ENCODE results near the gene FPGS. TPM values are rescaled to one million over a fixed set of nuclear protein-coding genes. Genes with fewer than 3 reads are reported as not detected.
A peak's percentile ranks its signal among the peaks of the same experiment; 100 is the strongest.

Gene FPGS
- total and polyA plus RNA-seq, 4 donors = 42.5 to 115 (median 93.6) TPM

DNA sequence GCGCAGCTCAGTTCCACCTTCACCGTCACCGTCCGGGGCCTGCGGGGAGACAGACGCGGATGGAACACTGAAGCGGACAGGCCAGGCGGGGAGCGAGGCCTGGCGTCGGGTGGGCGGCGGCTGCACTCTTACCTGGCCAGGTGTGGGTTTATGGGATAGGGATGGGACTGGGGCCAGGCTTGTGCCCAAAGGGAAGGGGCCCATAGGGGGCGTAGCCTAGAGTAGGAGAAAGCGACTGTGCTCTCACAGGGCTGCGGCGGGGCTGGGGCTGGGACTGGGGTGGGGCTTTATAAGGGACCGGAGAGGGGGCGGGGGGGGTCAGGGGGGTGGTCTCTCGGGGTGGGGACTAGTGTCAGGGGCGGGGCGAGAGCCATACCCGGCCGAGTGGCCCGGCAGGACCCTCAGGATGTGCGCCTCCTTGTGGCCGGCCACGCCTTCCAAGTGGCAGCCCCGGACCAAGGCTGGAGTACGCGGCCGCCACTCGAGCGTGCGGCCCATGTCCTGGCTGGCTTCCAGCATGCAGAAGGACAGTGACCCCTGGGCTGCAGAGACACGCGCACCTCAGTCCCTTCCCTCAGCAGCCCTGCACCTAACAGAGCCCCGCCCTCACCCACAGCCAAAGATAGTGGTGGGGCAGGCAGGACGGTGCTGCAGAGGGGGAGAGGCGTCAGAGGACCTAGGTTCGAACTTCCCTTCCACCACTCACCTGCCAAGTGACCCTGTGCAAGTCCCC lies 22.8 kb downstream of the FPGS start:
- Histone ChIP-seq H3K9me3 (ENCODE audit: control insufficient read depth in 4 of 4, insufficient read depth in 3 of 4, low read length in 3 of 4) (no peaks in the 10 kb centered on the region), H3K9ac (ENCODE audit: insufficient read depth in 1 of 2, low read length in 2 of 2) (no peak overlapping the region), H3K4me1 (ENCODE audit: control insufficient read depth in 5 of 5, insufficient read depth in 5 of 5, low read length in 5 of 5) (peaks cover 0 to 40% (median 11%) of the 10 kb centered on the region in 5 donors), H3K27ac (ENCODE audit: low read depth in 1 of 2, low read length in 1 of 2) (peak overlapping the region in 1 of 2 donors; percentile 15), H3K4me3 (no peak overlapping the region), H3K27me3 (ENCODE audit: control insufficient read depth in 3 of 3, insufficient read depth in 3 of 3, low read length in 2 of 3) (no peaks in the 10 kb centered on the region), H3K36me3 (ENCODE audit: control insufficient read depth in 4 of 4, insufficient read depth in 4 of 4, low read length in 4 of 4) (peaks cover 0 to 36% (median 9%) of the 10 kb centered on the region in 4 donors)
- ATAC-seq (ENCODE audit: insufficient read depth, low FRiP score) (no peak), DNase-seq (peak; percentile 21 to 64 (median 42))
- 58 to 69% methylated on average over 39 to 42 of the region's 42 CpGs for WGBS, 2 donors
- TF ChIP-seq, protein P1, sequence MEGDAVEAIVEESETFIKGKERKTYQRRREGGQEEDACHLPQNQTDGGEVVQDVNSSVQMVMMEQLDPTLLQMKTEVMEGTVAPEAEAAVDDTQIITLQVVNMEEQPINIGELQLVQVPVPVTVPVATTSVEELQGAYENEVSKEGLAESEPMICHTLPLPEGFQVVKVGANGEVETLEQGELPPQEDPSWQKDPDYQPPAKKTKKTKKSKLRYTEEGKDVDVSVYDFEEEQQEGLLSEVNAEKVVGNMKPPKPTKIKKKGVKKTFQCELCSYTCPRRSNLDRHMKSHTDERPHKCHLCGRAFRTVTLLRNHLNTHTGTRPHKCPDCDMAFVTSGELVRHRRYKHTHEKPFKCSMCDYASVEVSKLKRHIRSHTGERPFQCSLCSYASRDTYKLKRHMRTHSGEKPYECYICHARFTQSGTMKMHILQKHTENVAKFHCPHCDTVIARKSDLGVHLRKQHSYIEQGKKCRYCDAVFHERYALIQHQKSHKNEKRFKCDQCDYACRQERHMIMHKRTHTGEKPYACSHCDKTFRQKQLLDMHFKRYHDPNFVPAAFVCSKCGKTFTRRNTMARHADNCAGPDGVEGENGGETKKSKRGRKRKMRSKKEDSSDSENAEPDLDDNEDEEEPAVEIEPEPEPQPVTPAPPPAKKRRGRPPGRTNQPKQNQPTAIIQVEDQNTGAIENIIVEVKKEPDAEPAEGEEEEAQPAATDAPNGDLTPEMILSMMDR (IDR thresholded peaks at IDR 0.05; ENCODE audit: control extremely low read depth, extremely low read depth) = no peak

DNA sequence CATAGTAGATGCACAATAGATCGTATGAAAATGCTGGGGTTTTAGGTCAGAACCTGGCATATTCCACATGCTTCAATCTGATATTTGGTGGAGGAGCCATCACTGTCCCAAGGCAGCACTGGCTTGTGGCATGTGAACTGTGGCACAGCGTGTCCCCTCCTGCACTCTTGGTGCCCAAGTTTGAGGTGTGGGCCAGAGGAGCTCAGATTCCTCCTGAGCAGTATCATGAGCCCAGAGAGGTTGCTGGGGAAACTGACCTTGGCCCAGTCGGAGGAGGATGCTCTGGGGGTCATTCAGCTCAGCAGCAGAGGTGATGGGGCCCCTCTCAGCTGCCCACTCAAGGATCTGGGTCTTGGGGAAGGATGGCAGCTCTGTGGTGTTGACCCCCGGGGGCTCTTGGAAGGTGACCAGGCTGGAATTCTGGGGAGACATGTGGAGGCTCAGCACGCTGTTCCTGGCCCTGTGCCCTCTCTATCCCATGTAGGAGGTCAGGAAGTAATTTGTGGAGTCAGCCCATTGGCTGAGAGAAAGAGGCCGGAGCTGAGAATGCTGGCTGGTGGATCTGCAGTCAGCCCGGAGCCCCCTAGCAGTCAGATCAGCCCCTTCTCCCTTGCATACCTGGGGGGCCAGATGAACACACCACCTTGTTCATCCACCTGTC lies 23.7 kb downstream of the FPGS start:
- H3K4me3 ChIP-seq = no peak overlapping the region
- H3K27me3 ChIP-seq (ENCODE audit: control insufficient read depth in 3 of 3, insufficient read depth in 3 of 3, low read length in 2 of 3) = no peaks in the 10 kb centered on the region
- ATAC-seq (ENCODE audit: insufficient read depth, low FRiP score) = no peak
- TF ChIP-seq, protein P1 (IDR thresholded peaks at IDR 0.05; ENCODE audit: control extremely low read depth, extremely low read depth) = no peak
- WGBS, 2 donors = 66 to 77% methylated on average over 7 of the region's 7 CpGs
- peak; percentile 52 to 74 (median 58) for DNase-seq
- H3K27ac ChIP-seq (ENCODE audit: low read depth in 1 of 2, low read length in 1 of 2) = peak overlapping the region in 1 of 2 donors; percentile 48
- no peak overlapping the region for H3K9ac ChIP-seq (ENCODE audit: insufficient read depth in 1 of 2, low read length in 2 of 2)
- H3K36me3 ChIP-seq (ENCODE audit: control insufficient read depth in 4 of 4, insufficient read depth in 4 of 4, low read length in 4 of 4) = peaks cover 0 to 32% (median 8%) of the 10 kb centered on the region in 4 donors
- H3K4me1 ChIP-seq (ENCODE audit: control insufficient read depth in 5 of 5, insufficient read depth in 5 of 5, low read length in 5 of 5) = peaks cover 0 to 40% (median 11%) of the 10 kb centered on the region in 5 donors
- no peaks in the 10 kb centered on the region for H3K9me3 ChIP-seq (ENCODE audit: control insufficient read depth in 4 of 4, insufficient read depth in 3 of 4, low read length in 3 of 4)

GRCh38 chr9:127828262-127829031 lies 25.8 kb downstream of the FPGS start:
- Histone ChIP-seq H3K4me3 (no peak overlapping the region), H3K4me1 (ENCODE audit: control insufficient read depth in 5 of 5, insufficient read depth in 5 of 5, low read length in 5 of 5) (peaks cover 0 to 40% (median 12%) of the 10 kb centered on the region in 5 donors), H3K9ac (ENCODE audit: insufficient read depth in 1 of 2, low read length in 2 of 2) (peak overlapping the region in 1 of 2 donors; percentile 54), H3K27ac (ENCODE audit: low read depth in 1 of 2, low read length in 1 of 2) (peak overlapping the region; percentile 49 to 90), H3K9me3 (ENCODE audit: control insufficient read depth in 4 of 4, insufficient read depth in 3 of 4, low read length in 3 of 4) (no peaks in the 10 kb centered on the region), H3K36me3 (ENCODE audit: control insufficient read depth in 4 of 4, insufficient read depth in 4 of 4, low read length in 4 of 4) (peaks cover 0 to 32% (median 8%) of the 10 kb centered on the region in 4 donors), H3K27me3 (ENCODE audit: control insufficient read depth in 3 of 3, insufficient read depth in 3 of 3, low read length in 2 of 3) (no peaks in the 10 kb centered on the region)
- WGBS, 2 donors = 20 to 43% methylated on average over 34 of the region's 34 CpGs
- TF ChIP-seq, protein P1 (IDR thresholded peaks at IDR 0.05; ENCODE audit: control extremely low read depth, extremely low read depth) = no peak
- DNase-seq = peak; percentile 94 to 96 (median 95)
- ATAC-seq (ENCODE audit: insufficient read depth, low FRiP score) = peak; percentile 78

Data from lung (tissue), 12 donors.